ENCODE results near the gene ZC3H4.
"Not testable (repeated sequence)": the region's sequence is repeated elsewhere in the genome, so short reads cannot be mapped to it uniquely, and the experiment has no call there.

The ZC3H4 gene

DNA sequence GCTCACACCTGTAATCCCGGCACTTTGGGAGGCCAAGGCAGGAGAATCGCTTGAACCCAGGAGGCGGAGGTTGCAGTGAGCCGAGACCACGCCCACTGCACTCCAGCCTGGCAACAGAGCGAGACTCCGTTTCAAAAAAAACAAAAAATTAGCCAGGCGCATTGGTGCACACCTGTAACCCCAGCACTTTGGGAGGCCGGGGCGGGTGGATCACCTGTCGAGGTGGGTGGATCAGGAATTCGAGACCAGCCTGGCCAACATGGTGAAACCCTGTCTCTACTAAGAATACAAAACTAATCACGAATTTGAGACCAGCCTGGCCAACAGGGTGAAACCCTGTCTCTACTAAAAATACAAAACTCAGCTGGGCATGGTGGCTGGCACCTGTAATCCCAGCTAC, 35.2 kb downstream of the ZC3H4 start:
- DNase-seq = not testable (repeated sequence)

DNA sequence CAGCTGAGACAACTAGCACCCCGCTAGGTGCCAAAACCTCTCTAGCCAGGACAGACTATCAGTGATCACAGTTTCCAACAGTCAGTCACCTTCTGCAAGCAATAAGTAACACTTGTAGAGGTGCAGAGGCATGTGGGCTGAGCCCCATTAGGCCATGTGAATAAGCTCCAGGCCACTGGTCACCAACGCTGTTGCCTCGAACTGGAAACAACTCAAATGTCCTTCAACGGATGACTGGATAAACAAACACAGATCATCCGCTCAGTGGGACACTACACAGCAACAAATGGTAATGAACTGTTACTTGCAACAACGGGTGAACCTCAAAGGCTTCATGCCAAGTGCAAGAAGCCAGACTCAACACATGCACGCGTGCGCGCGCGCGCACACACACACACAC, 37.6 kb downstream of the ZC3H4 start:
- no peak for DNase-seq

DNA sequence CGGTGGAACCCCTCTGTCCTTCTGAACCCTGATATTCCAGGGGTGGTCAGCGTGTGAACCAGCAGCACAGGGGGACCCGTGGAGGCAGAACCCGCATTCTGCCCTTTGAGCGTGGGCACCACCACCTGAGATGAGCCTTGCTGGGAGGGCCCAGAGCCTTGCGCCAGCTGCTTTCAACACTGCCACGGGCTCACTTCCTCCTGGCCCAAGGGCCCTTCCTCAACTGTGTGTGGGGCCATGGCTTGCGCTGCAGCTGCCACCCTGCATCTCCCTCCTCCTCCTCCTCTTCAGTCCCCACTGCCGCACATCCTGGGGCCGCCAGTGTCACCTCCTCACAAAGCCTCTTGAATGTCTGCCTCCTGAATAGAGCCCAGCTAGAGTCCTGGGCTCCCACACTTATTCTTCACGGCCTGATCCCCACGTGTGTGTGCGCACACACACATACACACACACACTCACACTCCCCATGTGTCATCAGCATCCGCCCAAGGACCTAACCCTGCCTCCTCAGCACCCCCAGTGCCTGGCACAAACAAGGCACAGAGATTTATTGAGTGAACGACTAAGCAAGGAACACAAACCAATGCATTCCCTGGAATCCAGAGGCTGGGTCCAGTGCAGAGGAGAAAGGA, 38.3 kb downstream of the ZC3H4 start:
- no peak for DNase-seq

DNA sequence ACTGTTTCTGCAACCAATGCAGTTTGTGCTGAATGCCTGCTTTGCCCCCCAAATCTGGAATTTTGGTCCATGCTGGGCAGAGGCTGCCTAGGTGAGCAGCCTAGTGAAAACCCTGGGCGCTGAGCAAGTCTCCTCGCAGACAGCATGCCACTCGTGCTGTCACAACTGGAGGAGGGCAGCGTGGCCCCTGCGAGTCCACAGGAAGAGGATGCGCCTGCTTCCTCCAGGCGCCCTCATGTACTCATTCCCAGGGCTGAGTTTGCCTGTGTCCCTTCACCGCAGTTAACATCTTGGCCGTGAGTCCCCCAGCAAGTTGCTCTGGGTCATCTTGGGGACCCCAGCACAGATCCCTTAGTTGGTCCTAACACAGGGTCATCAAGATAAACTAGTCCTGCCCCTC, 39.0 kb downstream of the ZC3H4 start:
- no peak for DNase-seq

DNA sequence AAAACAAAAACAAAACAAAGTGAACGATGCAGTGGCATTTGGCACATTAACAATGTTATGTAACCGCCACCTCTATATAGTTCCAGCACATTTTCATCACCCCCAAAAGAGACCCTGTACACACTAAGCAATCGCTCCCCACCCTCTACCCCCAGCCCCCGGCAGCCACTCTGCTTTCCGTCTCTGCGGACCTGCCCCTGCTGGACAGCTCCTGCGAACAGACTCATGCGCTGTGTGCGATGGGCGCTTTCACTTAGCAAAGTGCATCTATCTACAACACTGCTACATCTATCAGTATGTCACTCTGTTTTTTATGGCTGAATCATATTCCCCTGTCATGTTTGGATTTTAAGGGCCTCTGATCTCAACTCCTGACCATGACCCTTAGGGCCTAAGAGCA, 40.0 kb downstream of the ZC3H4 start:
- DNase-seq = no peak

DNA sequence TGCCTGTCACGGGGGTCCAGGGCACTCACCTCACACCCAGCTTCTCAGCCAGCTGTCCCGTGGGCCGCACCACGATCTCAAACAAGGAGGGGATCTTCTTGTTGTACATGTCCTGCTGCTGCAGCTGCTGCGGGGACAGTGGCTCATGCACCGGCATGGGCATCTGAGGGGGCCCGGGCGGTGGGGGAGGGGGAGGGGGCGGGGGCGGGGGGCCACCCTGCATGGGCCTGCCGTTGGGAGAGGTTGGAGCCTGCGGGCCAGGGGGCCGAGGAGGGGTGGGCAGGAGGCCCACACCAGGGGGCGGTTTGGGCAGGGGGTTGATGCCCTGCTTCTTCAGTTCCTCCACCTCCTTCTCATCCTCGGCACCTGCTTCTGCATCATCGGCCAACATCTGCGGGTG, 41.3 kb downstream of the ZC3H4 start:
- DNase-seq = no peak

DNA sequence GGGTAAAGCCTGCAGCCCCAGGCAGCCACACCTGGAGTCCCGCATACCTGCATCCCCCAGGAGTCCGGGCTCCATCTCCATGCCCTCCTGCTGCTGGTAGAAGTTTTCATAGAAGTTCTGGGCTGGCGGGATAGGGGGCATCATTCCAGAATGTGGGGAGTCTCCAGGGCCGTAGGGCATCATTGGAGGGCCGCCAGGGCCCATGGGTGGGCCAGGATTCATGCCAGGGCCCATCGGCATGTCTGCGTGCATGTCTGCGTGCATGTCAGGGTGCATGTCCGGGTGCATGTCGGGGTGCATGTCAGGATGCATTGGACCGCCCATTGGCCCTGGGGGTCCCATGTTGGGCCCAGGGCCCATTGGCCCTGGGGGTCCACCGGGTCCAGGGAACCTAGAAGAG, 41.8 kb downstream of the ZC3H4 start:
- DNase-seq = no peak

DNA sequence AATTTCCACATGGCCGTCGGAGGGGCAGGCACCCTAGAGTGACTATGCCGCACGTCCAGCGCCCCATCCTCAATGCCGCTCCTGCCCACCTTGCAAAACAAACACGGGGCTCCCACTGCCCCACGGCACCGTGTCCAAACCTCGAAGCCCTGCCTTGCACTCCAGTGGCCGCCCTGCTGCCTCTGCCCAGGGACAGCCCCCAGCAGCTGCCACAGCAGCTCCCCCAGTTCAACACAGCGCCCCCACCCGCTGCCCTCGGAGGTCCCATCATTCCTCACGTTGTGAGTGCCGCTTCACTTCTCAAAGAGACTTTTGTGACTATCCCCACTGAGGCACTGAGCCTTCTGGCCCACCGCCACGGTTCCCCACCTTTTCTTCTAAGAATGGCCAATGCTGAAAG, 42.8 kb downstream of the ZC3H4 start:
- DNase-seq = no peak

DNA sequence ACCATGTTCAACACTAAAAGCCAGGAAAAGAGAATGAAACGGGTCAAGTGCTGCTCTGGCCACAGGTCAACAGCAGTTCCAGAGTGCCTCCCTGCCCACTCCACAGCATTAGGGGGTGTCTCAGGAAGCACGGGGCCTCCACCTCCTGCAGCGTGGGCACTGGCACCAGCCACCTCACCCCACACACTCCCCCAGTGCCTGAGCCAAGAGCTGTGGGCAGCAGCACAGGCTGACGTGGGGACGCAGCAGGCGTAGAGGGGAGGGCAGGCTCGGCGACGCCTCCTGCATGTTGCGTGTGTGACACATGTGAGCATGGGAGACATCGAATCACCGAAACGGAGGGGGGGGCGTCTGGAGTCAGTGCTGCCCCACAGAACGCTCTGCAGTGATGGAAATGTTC, 43.8 kb downstream of the ZC3H4 start:
- no peak for DNase-seq

DNA sequence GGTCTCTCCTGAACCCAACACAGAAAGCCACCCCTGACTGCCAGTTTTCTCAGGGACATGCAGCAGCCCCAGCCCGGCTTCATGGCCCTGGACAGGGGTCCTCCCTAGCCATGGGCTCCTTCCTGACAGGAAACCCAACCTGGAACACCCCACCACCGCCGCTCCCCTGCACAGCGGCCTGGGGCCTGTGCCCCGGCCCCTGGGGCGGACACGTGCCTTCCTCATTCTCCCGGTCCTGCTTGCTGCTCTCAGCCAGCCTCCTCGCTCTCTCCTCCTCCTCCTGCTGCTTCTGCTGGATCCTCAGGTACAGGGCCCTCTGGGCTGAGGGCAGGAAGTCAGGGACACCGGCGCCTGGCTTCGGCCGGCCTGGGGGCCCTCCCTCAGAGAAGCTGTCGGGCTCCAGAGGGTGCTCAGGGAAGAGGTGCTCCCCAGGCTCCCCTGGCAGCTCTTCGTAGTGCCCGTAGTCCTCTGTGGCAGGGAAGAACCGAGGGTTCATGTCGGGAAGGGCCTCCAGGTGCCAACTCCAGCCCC, 44.6 kb downstream of the ZC3H4 start:
- DNase-seq = no peak

DNA sequence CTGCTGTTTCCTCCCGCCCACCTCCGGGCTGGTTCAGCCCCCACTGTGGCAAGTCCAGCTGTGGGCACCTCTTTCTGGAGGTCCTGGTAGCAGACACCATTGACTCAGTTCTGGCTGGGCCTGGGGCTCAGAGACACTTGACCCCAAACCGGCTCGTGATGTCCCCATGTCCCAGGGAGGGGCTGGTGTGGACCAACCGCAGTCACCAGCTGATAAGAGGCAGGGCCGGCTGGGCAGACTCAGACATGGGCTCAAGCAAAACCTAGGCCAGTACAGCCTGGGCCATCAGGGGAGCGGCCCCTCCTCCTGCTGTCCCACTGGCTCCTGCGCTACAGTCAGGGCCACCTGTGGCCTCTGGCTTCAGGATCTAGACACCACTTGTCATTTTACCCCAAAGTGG, 45.3 kb downstream of the ZC3H4 start:
- DNase-seq = no peak

DNA sequence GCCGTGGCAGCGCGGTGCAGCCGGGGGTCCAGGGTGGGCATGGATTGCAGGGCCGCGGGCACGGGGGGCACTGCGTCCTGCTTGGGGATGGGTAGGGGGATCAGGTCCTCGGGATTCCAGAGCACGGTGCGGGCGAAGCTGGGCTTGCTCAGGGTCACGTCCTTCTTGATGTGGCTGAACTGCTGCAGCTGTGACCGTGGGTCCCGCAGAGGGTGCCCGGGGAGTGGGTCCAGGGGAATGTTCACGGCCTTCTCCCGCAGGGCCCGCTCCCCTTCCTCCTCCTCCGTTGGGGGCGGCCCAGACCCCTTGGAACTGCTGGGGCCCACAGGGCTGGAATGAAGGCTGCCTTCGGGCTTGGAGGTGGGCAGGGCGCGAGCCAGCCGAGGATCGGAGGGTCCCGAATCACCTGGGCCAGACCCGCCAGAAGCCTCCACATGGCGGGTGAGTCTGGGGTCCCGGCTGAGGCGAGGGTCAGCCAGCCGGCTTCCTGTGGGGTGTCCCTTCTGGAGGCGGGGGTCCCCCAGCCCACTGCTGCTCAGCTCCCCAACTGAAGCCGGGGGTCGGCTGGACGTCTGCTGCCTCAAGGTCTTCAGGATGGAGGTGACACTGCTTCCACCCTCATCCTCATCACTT, 46.2 kb downstream of the ZC3H4 start:
- DNase-seq = no peak

DNA sequence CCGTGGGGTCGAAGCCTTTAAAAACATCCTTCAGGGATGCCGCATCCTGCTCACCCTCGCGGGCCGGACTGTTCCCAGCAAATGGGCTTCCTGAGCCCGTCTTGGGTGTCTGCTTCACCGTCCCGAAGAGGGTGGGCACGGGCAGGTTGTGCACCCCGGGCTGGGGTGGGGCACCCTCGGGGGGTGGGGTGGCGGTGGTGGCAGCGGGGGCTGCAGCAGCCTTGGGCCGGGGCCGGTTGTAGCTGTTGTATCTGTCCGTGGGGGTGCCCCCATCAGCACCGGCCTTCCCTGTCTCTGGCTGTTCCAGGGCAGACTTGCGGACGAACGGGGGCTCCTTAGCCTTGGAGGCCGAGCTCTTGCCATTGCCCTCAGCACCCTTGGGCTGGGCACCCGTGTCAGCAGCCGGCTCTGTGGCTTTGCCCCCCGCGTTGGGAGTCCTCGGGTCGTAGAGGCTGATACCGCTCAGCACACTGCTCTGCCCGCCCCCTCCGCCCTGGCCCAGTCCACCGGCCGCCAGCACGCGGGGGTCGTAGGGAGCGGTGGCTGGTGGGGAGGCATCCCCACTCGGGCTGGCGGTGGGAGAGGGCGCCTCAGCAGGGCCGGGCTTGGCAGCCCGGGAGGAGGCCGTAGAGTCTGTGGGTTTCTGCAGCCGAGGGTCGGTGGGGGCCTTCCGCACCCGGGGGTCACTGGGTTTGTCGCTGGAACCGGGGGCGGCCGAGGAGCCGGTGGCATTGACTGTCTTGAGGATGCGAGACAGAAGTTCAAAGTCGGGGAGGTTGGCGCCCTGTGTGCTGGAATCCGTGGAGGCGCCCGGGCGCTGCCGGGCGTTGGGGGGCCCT, 47.0 kb downstream of the ZC3H4 start:
- DNase-seq = no peak

DNA sequence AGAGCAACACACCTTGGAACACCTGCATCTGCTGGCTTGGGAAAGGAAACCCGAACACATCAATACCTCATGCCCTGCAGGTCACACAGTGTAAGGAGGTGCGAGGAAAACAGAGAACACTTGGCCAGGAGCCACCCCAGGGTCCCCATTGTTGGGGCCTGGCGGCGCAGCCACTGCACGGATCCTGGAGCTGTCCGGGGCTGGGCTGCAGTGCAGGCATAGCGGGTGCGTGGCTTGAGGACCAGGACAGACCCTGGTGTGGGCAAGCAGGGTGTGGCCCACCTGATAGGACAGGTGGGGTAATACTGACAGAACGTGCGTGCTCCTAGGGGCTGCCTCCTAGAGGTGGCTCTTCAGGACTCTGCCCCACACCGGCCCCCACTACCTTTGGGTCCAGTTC, 48.3 kb downstream of the ZC3H4 start:
- DNase-seq = no peak

DNA sequence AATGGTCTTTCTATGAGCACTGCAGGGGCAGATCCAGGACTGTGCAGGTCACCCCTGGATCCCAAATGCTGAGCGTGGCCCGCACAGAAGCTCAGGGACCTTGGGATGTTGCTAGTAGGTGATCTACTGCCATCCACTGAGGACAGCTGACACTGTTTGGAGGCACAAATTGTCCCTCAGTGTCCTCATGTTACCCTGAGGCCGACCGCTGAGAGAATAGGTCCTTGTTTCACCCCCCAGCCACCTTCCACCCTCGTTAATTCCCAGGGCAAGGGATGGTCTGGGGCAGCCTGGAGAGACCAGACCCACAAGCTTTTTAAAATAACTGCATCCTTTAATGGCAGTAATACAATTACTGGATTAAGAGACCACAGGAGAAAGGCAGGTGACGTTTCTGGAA, 49.7 kb downstream of the ZC3H4 start:
- no peak for DNase-seq

DNA sequence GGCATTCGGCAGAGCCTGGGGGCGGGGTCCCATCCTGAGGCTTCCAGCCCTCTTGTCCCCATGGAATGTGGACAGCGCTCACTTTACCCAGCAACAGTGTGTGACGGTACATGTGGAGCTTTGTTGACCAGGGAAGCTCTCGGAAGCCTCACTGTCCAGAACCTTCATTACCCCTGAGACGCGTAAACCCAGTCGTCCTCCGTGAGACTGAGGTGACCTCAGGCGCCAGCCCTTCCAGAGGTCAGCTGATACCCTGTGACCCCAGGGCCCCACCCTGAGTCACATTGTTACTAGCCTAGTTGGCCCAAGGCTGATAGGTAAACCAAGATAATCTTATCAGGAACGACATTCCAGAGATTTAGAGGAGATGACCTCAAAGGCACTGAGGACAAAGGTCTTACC, 55.0 kb downstream of the ZC3H4 start:
- no peak for DNase-seq

DNA sequence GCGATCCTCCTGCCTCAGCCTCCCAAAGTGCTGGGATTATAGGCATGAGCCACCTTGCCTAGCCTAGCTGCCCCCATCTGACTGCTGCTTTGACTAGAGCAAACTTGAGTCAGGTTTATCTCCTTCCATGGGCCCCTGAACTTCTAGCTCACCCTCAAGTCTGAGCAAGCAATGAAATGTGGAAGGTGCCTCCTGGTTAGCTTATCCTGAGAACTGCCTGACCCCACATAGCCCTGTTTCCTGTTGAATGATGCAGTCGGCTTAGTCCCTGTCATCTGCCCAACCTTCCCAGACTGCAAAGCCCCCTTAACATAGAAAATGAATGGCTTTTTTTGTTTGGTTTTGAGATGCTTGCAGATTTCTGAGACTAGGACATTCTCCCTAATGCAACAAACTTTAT, 56.2 kb downstream of the ZC3H4 start:
- DNase-seq = no peak

DNA sequence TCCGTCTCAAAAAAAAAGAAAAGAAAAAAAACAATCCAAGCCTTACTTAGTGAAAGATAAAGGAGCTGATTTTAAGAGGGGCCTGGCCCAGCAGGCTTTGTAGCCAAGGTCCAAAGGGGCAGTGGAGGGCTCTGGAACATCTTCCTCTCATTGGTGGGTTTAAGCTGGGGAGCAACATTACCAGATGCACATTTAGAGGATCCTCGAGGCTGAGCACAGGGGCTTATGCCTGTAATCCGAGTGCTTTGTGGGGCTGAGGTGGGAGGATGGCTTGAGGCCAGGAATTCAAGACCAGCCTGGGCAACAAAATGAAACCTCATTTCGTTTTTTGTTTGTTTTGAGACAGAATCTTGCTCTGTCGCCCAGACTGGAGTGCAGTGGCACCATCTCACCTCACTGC, 57.2 kb downstream of the ZC3H4 start:
- DNase-seq = no peak

DNA sequence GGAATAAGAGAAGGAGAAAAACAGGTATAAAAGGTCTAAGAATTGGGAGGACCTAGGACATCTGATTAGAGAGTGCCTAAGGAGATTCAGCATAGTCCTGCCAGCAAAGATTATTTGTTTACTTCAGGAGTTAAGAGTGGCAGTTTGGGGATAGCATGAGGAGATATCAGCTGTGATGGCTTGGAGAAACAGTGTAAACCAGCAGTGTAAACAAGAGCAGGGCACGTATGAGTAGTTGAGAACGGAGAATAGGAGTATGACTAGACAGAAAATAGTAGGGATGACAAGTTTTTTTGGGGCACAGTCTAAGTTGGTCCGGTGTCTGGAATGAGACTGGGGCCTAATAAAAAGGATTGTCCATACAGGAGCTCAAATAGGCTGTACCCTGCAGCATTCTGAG, 63.0 kb downstream of the ZC3H4 start:
- DNase-seq = not testable (repeated sequence)

DNA sequence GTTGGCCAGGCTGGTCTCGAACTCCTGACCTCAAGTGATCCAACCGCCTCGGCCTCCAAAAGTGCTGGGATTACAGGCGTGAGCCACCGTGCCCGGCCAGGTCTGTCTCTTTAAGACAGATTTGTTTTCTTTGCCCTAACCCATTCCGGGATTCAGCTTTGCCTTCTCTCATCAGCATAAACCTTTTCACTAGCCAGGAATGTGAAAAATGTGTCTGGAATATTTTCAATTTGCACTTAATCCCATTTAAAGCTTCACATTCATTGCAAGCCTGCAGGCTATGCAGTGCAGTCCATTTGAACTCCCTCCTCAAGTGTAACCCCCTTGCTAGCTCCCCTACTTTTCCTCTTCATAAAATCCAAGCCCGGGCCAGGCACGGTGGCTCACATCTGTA, 64.3 kb downstream of the ZC3H4 start:
- DNase-seq = no peak

DNA sequence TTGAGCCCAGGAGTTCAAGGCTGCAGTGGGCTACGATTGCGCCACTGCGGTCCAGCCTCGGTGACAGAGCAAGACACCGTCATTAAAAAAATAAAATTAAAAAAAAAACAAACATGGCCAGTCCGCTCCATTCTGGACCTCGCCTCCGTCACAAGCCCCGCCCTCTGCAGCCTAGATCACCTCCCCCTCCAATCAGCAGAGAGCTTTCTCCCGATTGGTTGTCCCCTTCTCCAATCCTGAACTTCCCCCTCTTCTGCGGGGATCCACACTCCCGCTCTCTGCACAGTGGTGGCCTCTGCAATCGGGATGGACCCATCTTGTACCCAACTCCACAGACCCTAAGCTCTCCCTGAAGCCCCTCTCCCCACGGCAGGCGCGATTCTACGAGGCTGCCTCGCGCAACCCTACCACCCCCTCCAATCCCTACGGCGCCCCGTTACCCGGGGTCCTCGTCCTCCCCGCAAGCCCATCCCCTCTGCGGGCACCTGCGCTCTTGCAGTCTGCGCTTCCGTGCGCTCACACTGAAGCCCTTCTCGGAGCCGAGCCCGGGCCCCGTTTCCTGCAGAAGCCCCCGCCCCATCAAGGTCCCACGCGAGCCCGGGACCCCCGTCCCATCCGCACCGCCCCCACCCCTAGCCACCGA, 65.7 kb downstream of the ZC3H4 start:
- peak; percentile 88 for DNase-seq

DNA sequence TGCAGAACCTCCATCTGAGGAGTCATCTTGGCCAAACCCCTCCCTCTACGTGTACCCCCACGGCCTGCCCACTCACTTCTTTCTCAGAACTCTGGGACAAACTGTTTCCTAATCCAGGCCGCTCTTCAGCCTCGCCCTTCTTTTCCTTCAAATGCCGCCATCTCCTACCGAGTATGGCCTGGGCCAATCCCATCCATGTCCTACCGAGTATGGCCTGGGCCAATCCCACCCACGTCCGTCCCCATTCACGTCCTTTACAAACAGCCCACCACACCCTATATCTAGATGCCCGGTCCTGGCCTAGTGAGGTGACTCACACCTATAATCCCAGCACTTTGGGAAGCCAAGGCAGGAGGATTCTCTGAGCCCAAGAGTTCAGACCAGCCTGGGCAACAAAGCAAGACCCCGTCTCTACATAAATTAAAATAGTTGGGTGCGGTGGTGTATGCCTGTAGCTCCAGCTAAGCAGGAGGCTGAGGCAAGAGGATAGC, 66.3 kb downstream of the ZC3H4 start:
- no peak for DNase-seq

DNA sequence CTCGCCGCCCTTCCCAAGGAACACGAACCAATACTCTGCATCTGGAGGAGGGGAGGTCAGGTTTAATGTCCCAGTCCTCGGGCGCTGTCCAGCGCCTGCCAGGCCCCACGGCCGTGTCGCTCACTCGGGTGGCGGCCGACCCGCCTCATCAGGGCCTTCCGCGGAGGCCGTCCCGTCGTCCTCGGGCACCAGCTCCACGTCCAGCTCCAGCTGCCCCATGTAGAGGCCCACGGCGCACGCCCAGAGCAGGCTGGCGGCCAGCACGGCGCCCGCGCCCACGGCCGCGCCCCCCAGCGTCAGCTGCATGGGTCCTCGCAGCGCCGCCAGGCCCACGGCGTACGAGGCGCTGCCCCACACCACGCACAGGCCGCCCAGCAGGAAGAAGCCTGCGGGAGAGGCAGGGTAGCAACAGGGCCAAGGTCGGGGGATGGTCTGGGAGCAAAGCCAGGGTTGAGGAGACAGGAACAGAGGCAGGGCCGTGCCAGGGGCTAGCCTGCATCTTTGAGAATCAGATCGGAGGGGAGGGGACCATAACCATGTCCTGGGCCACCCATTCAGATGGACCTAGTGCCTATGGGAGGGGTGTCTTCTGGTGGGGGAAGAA, 67.6 kb downstream of the ZC3H4 start:
- no peak for DNase-seq
